Occipital lobe (tissue), 2 donors: ENCODE measurements around the gene PRR5L. TPM values are rescaled to one million over a fixed set of nuclear protein-coding genes. Genes with fewer than 3 reads are reported as not detected.

Experiments
- DNase-seq: peaks from one replicate; lab custom pipeline; 2025; lab: John Stamatoyannopoulos, UW
- total RNA-seq: library from RNA; depleted of rRNA; stranded (reverse); fragments of >200 nt; gene quantifications from one replicate; pipeline ENCODE4 v1.2.3, GENCODE V29; 2014

Gene PRR5L
- total RNA-seq, 1 donor from 2014 or later: 3.1 TPM

DNA sequence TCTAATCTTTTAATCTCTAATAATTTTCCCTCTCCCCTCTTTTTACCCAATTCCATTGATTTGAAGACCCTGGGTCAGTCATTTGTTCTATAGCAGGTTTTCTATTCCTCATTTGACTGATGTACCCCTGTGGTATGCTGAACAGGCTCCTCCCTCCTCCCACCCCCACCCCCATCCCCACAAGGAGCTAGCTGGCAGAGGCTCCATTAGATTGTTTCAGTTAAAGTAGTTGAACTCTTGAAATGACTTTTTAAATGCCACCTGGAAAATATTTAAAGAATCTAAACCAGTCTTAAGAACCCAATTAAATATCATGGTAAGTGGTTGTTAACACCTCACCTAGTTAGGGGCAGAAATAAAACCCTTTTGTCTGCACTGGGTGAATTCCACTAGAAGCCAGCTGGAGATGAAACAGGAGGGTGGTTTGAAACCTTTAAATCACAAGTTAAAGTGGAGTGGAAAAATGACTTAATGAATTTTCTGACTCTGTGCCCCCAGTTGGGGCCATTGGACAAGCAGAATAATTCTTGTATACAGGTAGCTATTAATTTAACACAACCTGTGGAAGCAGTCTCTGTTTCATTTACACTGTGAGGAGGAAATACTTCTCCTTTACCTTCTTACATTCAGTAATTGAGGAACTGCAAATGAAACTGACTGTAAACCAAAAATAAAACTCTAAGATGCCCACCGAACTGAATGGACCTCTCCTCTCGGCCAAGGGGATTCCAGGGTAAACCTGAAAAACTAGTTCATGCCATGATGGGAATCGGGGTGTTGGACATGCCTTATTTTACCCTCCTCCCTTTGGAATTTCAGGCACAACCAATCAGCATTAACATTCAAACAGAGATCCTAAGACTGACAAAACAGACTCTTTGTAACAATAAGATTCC is 30.7 kb downstream of the PRR5L start:
- no peak for DNase-seq

GRCh38 chr11:36328966-36329673 is 33.0 kb downstream of the PRR5L start:
- no peak for DNase-seq

DNA sequence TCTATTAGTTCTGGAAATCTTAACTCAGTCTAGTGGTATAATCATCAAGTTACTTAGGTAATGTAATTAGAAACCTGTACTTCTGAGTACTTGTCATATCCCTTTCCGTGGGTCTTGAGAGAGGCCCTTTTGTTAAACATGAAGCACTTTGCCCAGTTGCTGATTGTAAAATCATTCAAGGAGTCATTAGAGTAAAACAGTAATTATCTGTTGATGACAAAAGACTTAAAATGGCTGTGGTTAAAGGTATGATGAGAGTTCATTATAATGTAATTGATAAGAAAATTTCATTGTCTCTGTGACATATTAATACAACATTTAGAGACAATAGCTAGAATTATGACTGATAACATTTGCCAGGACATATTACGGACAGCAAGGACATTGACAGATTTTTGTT is 34.3 kb downstream of the PRR5L start:
- no peak for DNase-seq

DNA sequence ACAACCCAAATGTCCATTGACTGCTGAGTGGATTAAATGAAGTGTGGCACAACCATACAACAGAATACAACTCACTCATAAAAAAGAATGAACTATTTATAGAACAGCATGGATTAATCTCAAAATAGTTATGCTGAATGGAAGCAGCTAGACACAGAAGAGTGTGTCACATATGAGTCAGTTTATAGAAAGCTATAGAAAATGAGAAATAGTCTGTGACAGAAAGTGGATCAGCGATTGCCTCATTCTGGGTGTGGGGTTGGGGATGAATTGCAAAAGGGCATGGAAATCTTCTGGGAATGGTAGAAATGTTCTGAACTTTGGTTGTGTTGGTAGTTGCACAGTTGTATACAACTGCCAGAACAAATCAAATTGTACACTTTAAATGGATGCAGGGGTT is 37.4 kb downstream of the PRR5L start:
- DNase-seq: no peak

- no peak for DNase-seq
Observed at GRCh38 chr11:36333897-36334296, 37.8 kb downstream of the PRR5L start.

DNA sequence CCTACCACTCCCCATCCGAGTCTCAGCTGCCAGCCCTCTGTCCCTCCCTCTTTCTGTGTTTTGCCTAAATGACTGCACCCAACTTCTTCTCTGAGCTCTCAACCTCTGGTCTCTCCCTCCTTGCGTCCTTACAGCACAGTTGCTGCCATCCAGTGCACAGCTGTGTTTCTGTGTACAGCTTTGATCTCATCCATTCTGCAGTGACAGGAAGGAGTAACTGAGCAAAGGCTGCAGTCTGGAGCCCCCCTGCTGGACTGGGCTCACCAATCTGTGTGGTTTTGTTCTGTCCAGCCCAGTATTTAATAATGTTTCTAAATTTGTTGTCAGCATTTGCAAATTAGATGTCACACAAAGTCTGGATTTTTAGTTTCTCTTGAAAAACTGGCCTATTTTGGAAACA is 43.8 kb downstream of the PRR5L start:
- no peak for DNase-seq

- no peak for DNase-seq
Observed at GRCh38 chr11:36340897-36341296, 44.8 kb downstream of the PRR5L start.

DNA sequence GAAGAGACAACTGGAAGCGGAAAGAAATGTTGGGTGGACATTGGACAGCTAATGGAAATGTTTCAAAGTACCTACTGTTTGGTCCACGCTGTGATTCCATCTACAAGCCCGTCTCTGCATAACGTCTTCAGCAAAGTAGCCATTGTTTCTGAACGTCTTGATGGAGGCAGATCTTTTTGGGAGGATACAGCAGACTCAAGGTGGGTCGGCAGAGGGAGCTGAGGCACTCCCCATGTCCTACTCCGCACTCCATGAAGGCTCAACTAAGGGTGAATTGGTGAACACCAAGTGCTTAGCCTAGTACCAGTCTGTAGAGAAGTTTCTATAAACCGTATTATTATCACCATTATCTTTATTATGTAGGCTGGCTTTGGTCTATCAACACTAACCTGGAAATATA is 45.8 kb downstream of the PRR5L start:
- DNase-seq: no peak

- no peak for DNase-seq
Observed at GRCh38 chr11:36342327-36342726, 46.2 kb downstream of the PRR5L start.

DNA sequence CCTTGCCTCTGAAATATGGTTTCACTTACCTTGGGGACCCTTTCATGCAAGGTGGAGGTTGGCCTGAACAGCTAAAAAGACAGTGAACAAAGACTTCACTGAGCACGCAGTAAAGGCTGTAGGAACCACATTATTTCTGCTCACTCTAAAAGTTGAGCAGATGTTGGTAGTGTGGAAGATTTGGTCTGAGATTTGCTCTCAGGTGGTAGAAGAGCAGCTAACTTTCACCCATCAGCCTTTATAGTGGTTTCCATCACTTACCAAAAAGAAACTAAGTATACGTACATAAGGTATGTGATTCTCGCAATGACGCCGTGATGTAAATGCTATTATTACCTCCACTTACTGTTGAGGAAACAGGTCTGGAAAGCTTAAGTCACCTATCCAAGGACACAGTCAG is 47.3 kb downstream of the PRR5L start:
- no peak for DNase-seq

GRCh38 chr11:36345084-36345511 is 49.0 kb downstream of the PRR5L start:
- DNase-seq: no peak

DNA sequence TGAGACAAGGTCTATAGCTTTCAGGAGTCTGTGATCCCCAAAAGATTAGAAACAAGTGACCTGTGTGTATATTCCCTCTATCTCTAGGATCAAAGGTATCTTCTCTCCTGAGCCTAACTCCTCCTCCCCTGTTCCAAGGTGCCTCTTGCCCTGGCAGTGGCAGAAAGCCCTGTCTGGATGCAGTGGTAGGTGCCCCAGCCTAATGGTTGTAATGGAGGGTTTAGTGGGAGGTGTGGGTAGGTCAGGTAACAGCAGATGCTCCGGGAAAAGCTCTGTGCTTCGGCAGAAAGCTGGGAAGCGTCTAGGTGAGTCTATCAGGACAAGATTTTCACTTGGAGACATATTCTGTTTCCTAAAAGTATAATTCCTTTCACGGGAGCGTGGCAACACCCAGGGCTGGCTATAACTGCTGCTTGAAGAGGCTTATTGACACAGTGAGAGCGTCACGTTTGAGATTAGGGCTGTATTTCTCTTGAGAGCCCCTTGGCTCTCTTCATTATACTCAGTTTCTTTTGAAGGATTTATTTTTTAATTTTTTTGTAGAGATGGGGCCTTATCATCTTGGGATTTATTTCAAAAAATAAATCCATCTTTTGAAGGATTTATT is 49.5 kb downstream of the PRR5L start:
- no peak for DNase-seq

- no peak for DNase-seq
Observed at GRCh38 chr11:36346562-36347383, 50.7 kb downstream of the PRR5L start.

- DNase-seq: no peak
Observed at GRCh38 chr11:36347384-36347906, 51.4 kb downstream of the PRR5L start.

GRCh38 chr11:36349351-36350136 is 53.5 kb downstream of the PRR5L start:
- DNase-seq: no peak

DNA sequence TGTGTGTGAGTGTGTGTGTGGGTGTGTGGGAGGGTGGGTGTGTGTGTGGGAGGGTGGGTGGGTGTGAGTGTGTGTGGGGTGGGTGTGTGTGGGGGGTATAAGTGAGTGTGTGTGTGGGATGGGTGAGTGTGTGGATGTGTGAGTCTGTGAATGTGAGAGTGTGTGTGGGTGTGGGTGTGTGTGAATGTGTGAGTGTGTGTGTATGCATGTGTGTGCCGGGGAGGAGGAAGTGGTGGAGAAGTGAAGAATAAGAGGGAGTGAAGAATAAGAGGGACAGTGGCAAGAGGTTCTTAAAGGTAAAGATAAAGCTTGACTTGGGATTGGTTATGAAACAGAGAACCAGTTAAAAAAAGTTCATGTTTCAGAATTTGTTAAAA is 54.0 kb downstream of the PRR5L start:
- no peak for DNase-seq

GRCh38 chr11:36352922-36353321 is 56.8 kb downstream of the PRR5L start:
- no peak for DNase-seq

DNA sequence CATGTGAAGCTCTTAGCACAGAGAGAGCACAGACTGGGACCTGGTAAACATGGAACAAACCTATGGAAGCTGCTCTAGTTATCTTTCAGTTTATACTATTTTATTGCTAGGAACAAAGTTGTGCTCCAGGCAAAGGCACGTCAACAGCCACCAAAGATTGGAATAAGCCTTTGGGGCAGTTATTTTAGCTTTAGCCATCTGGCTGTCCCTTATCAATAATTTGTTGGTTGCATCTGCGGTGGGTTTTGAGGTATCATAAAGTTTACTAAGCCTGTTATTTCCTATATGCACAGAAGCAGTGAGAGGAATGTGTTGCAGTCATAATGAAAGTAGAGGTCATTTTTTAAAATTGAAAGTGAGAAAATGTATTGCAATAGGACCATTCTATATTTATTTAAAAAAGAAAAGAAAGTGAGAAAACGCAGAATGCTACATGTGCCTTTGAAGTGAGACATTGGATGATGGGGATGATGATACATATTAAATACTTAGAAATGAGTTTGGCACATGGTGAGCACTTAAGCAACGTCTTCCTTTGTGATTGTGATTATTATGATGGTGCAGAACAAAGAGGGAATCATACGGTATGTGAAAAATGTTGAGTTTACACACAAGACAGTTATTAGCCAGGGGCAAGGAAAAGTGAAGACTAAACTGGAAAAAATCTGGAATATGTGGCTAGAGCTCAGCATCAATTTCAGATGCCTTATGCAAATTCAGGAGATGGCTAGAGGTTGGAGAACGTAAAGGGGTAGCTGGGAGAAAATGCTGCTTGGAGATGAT is 58.3 kb downstream of the PRR5L start:
- no peak for DNase-seq

- no peak for DNase-seq
Observed at GRCh38 chr11:36356201-36356600, 60.1 kb downstream of the PRR5L start.

- no peak for DNase-seq
Observed at GRCh38 chr11:36357831-36358230, 61.7 kb downstream of the PRR5L start.
